SK-N-SH (cell line): ENCODE results near the gene MYOG. TPM values are rescaled to one million over a fixed set of nuclear protein-coding genes. Genes with fewer than 3 reads are reported as not detected.

ENCODE experiments used
- CTCF ChIA-PET: fragments of 300-600, 350-600 bp; formaldehyde crosslinking; extraction: SDS; loops from one replicate; lab custom pipeline; 2021; lab: Yijun Ruan, JAX
- POLR2A ChIA-PET: fragments of 350-600 bp; sonication (Branson Sonifier 250); formaldehyde crosslinking; extraction: SDS; loops from one replicate; lab custom pipeline; 2020; ENCODE audit warnings: antibody characterized with exemption, inconsistent platforms; lab: Yijun Ruan, JAX
- DNase-seq: peaks from one replicate; pipeline ENCODE4 v3.0.0; 2012
- H2AFZ ChIP-seq: fragments of 200-600 bp; sonication (generic); 2 replicates; pipeline ENCODE4 v1.8.1; 2016; ENCODE audit warnings: antibody characterized with exemption, mild to moderate bottlenecking, low read depth
- H3F3A ChIP-seq: fragments of 200-600 bp; sonication (generic); replicated peaks from 2 replicates; pipeline ENCODE3; 2016; ENCODE audit warnings: antibody characterized with exemption, mild to moderate bottlenecking; ENCODE audit not compliant: insufficient read depth
- H3K27ac ChIP-seq, 2 experiments: fragments of 200-500 bp in 1 of 2; fragments of 200-600 bp in 1 of 2; sonication (Bioruptor generic) in 1 of 2; sonication (generic), shearing (Covaris generic) in 1 of 2; 2 replicates each; pipeline versions ENCODE4 v1.5.1 to v1.6.1; 2014 to 2016; ENCODE audit warnings: low read depth in 2 of 2, inconsistent platforms in 1 of 2, low read length in 1 of 2, mild to moderate bottlenecking in 1 of 2, mixed read lengths in 1 of 2
- H3K27me3 ChIP-seq: fragments of 200-600 bp; sonication (generic), shearing (Covaris generic); 2 replicates; pipeline ENCODE4 v1.6.1; 2016; ENCODE audit warnings: mixed run types; ENCODE audit not compliant: insufficient read depth
- H3K36me3 ChIP-seq, 2 experiments: fragments of 200-500 bp in 1 of 2; fragments of 200-600 bp in 1 of 2; sonication (Bioruptor generic) in 1 of 2; sonication (generic) in 1 of 2; replicated peaks in 1 of 2; 2 replicates each; pipeline versions ENCODE3 to v1.5.1; 2014 to 2016; ENCODE audit warnings: low read length in 1 of 2, mild to moderate bottlenecking in 1 of 2; ENCODE audit not compliant: insufficient read depth in 2 of 2, control insufficient read depth in 1 of 2
- H3K4me1 ChIP-seq, 2 experiments: fragments of 200-500 bp in 1 of 2; fragments of 200-600 bp in 1 of 2; sonication (Bioruptor generic) in 1 of 2; sonication (generic), shearing (Covaris generic) in 1 of 2; 2 replicates each; pipeline versions ENCODE4 v1.5.1 to v1.6.1; 2014 to 2016; ENCODE audit warnings: low read depth in 1 of 2, low read length in 1 of 2, mixed run types in 1 of 2; ENCODE audit not compliant: insufficient read depth in 2 of 2, control insufficient read depth in 1 of 2
- H3K4me2 ChIP-seq: fragments of 200-600 bp; sonication (generic), shearing (Covaris generic); 2 replicates; pipeline ENCODE4 v1.6.1; 2017; ENCODE audit warnings: mixed run types
- H3K4me3 ChIP-seq, 2 experiments: fragments of 200-500 bp in 1 of 2; fragments of 200-600 bp in 1 of 2; sonication (Bioruptor generic) in 1 of 2; sonication (generic), shearing (Covaris generic) in 1 of 2; 2 replicates each; pipeline versions ENCODE4 v1.5.1 to v1.8.1; 2014 to 2016; ENCODE audit warnings: low read depth in 2 of 2, inconsistent platforms in 1 of 2, low read length in 1 of 2, mild to moderate bottlenecking in 1 of 2, mixed read lengths in 1 of 2, moderate library complexity in 1 of 2
- H3K79me2 ChIP-seq: fragments of 200-600 bp; sonication (generic); 2 replicates; pipeline ENCODE4 v1.8.1; 2017; ENCODE audit warnings: mild to moderate bottlenecking; ENCODE audit not compliant: insufficient read depth
- H3K9ac ChIP-seq: fragments of 200-600 bp; sonication (generic); 2 replicates; pipeline ENCODE4 v1.6.1; 2017; ENCODE audit warnings: mixed run types
- H3K9me2 ChIP-seq: fragments of 200-600 bp; sonication (generic); 2 replicates; pipeline ENCODE4 v1.6.1; 2017; ENCODE audit warnings: mixed run types
- H3K9me3 ChIP-seq: fragments of 200-600 bp; sonication (generic); 2 replicates; pipeline ENCODE4 v1.6.1; 2017; ENCODE audit warnings: mixed run types, mild to moderate bottlenecking, moderate library complexity
- H4K20me1 ChIP-seq: fragments of 200-600 bp; sonication (generic); 2 replicates; pipeline ENCODE4 v1.6.1; 2017; ENCODE audit warnings: mild to moderate bottlenecking, mixed run types; ENCODE audit not compliant: insufficient read depth
- EP300 ChIP-seq, 2 experiments: IDR thresholded peaks; 2 replicates each; pipeline versions ENCODE4 v1.4.0 to v1.6.1; 2012; ENCODE audit warnings: borderline replicate concordance in 1 of 2, low read depth in 1 of 2, low read length in 1 of 2
- FOSL2 ChIP-seq: IDR thresholded peaks from 2 replicates; pipeline ENCODE4 v1.4.0; 2012; ENCODE audit warnings: low read depth, mild to moderate bottlenecking, moderate library complexity, borderline replicate concordance
- GABPA ChIP-seq: IDR thresholded peaks from 2 replicates; pipeline ENCODE4 v1.4.0; 2012; ENCODE audit warnings: low read depth, mild to moderate bottlenecking
- GATA2 ChIP-seq: sonication (generic); formaldehyde crosslinking; IDR thresholded peaks from 2 replicates; pipeline ENCODE4 v1.5.0; 2020; ENCODE audit warnings: mild to moderate bottlenecking, missing genetic modification reagents
- IRF3 ChIP-seq: fragments of 150-350 bp; IDR thresholded peaks from 2 replicates; pipeline ENCODE4 v1.6.1; 2016; ENCODE audit warnings: mild to moderate bottlenecking, low read depth, low read length
- MEF2A ChIP-seq: IDR thresholded peaks from 2 replicates; pipeline ENCODE4 v1.4.0; 2012; ENCODE audit warnings: low read depth, borderline replicate concordance
- NFIC ChIP-seq: IDR thresholded peaks from 2 replicates; pipeline ENCODE4 v1.4.0; 2012; ENCODE audit warnings: borderline replicate concordance
- NRF1 ChIP-seq: IDR thresholded peaks from 2 replicates; pipeline ENCODE4 v1.6.1; 2012; ENCODE audit warnings: low read depth, mild to moderate bottlenecking, low read length
- POLR2AphosphoS5 ChIP-seq: IDR thresholded peaks from 2 replicates; pipeline ENCODE4 v1.6.1; 2012; ENCODE audit warnings: low read depth, low read length
- RCOR1 ChIP-seq: fragments of 150-350 bp; IDR thresholded peaks from 2 replicates; pipeline ENCODE4 v1.6.1; 2017; ENCODE audit warnings: antibody characterized with exemption, low read length
- TAF1 ChIP-seq: IDR thresholded peaks from 2 replicates; pipeline ENCODE4 v1.6.1; 2012; ENCODE audit warnings: low read depth, mild to moderate bottlenecking, low read length, moderate library complexity, borderline replicate concordance
- TEAD4 ChIP-seq: IDR thresholded peaks from 2 replicates; pipeline ENCODE4 v1.4.0; 2012; ENCODE audit warnings: mild to moderate bottlenecking, borderline replicate concordance; ENCODE audit not compliant: insufficient read depth
- WGBS: methylation state at CpG from one replicate; pipeline ENCODE4 v1.1.6; 2017; ENCODE audit warnings: low lambda C conversion rate; 5-methylcytosine and 5-hydroxymethylcytosine counted together
- polyA plus RNA-seq, 3 experiments: library from polyadenylated mRNA; depleted of rRNA; stranded (reverse); fragments of >200 nt; gene quantifications; 2 replicates each; pipeline ENCODE4 v1.2.3, GENCODE V29; 2012
- TF ChIP-seq, protein P1 (sequence below): fragments of 200-600 bp; sonication (generic); IDR thresholded peaks from 2 replicates; pipeline ENCODE4 v1.6.1; 2017; ENCODE audit warnings: antibody characterized with exemption, mild to moderate bottlenecking, moderate library complexity
- TF ChIP-seq, protein P2 (sequence below): IDR thresholded peaks from 2 replicates; pipeline ENCODE4; 2012
- TF ChIP-seq, protein P3 (sequence below): IDR thresholded peaks from 2 replicates; pipeline ENCODE4 v1.4.0; 2012; ENCODE audit warnings: low read depth, borderline replicate concordance

Gene MYOG
- polyA plus RNA-seq, 1 of the 3 experiments (the other 2 are of a cell fraction) = not detected

DNA sequence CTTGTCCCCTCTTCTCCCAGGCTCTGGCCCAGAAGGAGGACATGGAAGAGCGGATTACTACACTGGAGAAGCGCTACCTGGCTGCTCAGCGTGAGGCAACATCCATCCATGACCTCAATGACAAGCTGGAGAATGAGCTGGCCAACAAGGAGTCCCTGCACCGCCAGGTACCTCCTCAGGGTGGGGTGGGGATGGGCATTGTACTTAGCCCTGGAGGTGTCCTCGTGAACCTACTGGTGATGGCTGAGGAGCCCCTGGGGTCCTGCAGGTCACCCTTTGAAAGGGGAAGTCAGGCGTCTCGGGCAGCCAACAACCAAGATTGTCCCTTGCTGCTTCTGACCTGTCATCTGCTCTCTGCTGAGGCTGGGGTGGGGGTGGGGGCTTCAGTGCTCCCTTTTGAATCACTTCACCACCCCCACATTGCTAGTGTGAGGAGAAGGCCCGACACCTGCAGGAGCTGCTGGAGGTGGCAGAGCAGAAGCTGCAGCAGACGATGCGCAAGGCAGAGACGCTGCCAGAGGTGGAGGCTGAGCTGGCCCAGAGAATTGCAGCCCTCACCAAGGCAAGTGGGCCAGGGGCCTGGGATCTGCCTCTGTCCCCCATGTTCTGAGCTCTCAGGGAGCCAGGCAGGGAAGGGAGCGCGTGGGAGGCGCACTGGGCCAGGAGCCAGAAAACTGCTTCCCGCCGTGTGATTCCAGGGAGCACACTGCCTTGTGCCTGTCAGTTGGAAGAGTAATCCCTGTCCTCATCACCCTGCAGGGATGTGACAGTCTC lies 39.8 kb downstream of the MYOG start:
- CTCF ChIA-PET = interaction anchor here (1.7 to 16.3 kb wide), 5 partner anchors 9 to 224 kb away, joined by 6 to 454 read pairs (median 228); partner anchors contain the start of gene ADORA1
- Histone ChIP-seq H3K4me2 (no peak overlapping the region), H4K20me1 (no peaks in the 10 kb centered on the region), H3K9ac (no peak overlapping the region)
- no peak for TF ChIP-seq TAF1
- TF ChIP-seq, protein P1, sequence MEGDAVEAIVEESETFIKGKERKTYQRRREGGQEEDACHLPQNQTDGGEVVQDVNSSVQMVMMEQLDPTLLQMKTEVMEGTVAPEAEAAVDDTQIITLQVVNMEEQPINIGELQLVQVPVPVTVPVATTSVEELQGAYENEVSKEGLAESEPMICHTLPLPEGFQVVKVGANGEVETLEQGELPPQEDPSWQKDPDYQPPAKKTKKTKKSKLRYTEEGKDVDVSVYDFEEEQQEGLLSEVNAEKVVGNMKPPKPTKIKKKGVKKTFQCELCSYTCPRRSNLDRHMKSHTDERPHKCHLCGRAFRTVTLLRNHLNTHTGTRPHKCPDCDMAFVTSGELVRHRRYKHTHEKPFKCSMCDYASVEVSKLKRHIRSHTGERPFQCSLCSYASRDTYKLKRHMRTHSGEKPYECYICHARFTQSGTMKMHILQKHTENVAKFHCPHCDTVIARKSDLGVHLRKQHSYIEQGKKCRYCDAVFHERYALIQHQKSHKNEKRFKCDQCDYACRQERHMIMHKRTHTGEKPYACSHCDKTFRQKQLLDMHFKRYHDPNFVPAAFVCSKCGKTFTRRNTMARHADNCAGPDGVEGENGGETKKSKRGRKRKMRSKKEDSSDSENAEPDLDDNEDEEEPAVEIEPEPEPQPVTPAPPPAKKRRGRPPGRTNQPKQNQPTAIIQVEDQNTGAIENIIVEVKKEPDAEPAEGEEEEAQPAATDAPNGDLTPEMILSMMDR = no peak
- TF ChIP-seq, all 33 proteins: peak for 0
- Histone ChIP-seq H3K4me3 (no peak overlapping the region), H3K79me2 (no peaks in the 10 kb centered on the region), H3K27ac (no peak overlapping the region), H3F3A (peaks cover 7% of the 10 kb centered on the region), H3K27me3 (no peaks in the 10 kb centered on the region), H3K4me1 (peaks cover 0 to 13% of the 10 kb centered on the region in 2 experiments; a peak in 2 of 4 replicates), H2AFZ (no peak overlapping the region), H3K9me3 (no peaks in the 10 kb centered on the region), H3K36me3 (no peaks in the 10 kb centered on the region), H3K9me2 (no peaks in the 10 kb centered on the region)
- 88% methylated on average over 13 of the region's 16 CpGs for WGBS
- DNase-seq = no peak
- POLR2A ChIA-PET = no interaction called here

- Histone ChIP-seq H3K79me2 (no peaks in the 10 kb centered on the region), H3K36me3 (no peaks in the 10 kb centered on the region), H3K4me2 (no peak overlapping the region), H3K27ac (no peak overlapping the region), H3F3A (peaks cover 7% of the 10 kb centered on the region), H3K9me3 (no peaks in the 10 kb centered on the region), H3K9me2 (no peaks in the 10 kb centered on the region), H3K4me1 (peaks cover 0 to 13% of the 10 kb centered on the region in 2 experiments; a peak in 2 of 4 replicates), H3K27me3 (no peaks in the 10 kb centered on the region), H3K4me3 (no peak overlapping the region), H2AFZ (no peak overlapping the region), H4K20me1 (no peaks in the 10 kb centered on the region), H3K9ac (no peak overlapping the region)
- ChIA-PET POLR2A (no interaction called here), CTCF (interaction anchor here (1.7 to 16.3 kb wide), 5 partner anchors 9 to 225 kb away, joined by 5 to 454 read pairs (median 228); partner anchors contain the start of gene ADORA1)
- DNase-seq = no peak
- WGBS = 96% methylated on average over 12 of the region's 17 CpGs
- TF ChIP-seq TEAD4 = no peak
- no peak for TF ChIP-seq FOSL2
- TF ChIP-seq POLR2AphosphoS5 = no peak
- no peak for TF ChIP-seq IRF3
- no peak for TF ChIP-seq TAF1
- no peak for TF ChIP-seq RCOR1
- TF ChIP-seq, protein P2, sequence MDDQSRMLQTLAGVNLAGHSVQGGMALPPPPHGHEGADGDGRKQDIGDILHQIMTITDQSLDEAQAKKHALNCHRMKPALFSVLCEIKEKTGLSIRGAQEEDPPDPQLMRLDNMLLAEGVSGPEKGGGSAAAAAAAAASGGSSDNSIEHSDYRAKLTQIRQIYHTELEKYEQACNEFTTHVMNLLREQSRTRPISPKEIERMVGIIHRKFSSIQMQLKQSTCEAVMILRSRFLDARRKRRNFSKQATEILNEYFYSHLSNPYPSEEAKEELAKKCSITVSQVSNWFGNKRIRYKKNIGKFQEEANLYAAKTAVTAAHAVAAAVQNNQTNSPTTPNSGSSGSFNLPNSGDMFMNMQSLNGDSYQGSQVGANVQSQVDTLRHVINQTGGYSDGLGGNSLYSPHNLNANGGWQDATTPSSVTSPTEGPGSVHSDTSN = no peak
- no peak for TF ChIP-seq NRF1
- TF ChIP-seq, protein P1 = no peak
- TF ChIP-seq MEF2A = no peak
- TF ChIP-seq, protein P3, sequence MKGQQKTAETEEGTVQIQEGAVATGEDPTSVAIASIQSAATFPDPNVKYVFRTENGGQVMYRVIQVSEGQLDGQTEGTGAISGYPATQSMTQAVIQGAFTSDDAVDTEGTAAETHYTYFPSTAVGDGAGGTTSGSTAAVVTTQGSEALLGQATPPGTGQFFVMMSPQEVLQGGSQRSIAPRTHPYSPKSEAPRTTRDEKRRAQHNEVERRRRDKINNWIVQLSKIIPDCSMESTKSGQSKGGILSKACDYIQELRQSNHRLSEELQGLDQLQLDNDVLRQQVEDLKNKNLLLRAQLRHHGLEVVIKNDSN = no peak
- TF ChIP-seq EP300 (IDR thresholded peaks at IDR 0.05; ENCODE audit: borderline replicate concordance in 1 of 2, low read depth in 1 of 2, low read length in 1 of 2) = no peak
- no peak for TF ChIP-seq NFIC
- no peak for TF ChIP-seq GABPA
- no peak for TF ChIP-seq GATA2 (CRISPR knock-in tag)
Measured at GRCh38 chr1:203045336-203045735, 40.5 kb downstream of the MYOG start.
